Measurements from ENCODE around the gene TRPV4.

- TF ChIP-seq CTCF (IDR thresholded peaks at IDR 0.05; ENCODE audit: poor library complexity, severe bottlenecking) (no peak), EZH2 (IDR thresholded peaks at IDR 0.05; ENCODE audit: borderline replicate concordance, insufficient read depth, low read length, poor library complexity, severe bottlenecking) (no peak), TAF1 (IDR thresholded peaks at IDR 0.05; ENCODE audit: low read depth) (no peak), REST (IDR thresholded peaks at IDR 0.05; ENCODE audit: borderline replicate concordance) (no peak), POLR2AphosphoS5 (IDR thresholded peaks at IDR 0.05) (no peak), EP300 (conservative IDR thresholded peaks at IDR 0.05; ENCODE audit: poor library complexity, severe bottlenecking) (no peak), RAD21 (conservative IDR thresholded peaks at IDR 0.05) (no peak), SMC3 (conservative IDR thresholded peaks at IDR 0.05; ENCODE audit: poor library complexity) (no peak), MXI1 (conservative IDR thresholded peaks at IDR 0.05; ENCODE audit: poor library complexity, severe bottlenecking) (no peak)
These were observed 12.6 kb upstream of the TRPV4 start for GRCh38 chr12:109845824-109846205.
